K562 treated with DMSO at 1 percent for 24 hours (cell line): ENCODE measurements around the gene PHF14. TPM values are rescaled to one million over a fixed set of nuclear protein-coding genes. Genes with fewer than 3 reads are reported as not detected.

ENCODE experiments used
- total RNA-seq: library from RNA; unstranded; fragments of 300-600 nt; gene quantifications from 2 replicates; pipeline ENCODE4 v1.2.3, GENCODE V29; 2022; ENCODE audit warnings: low read depth; ENCODE audit not compliant: insufficient read depth

The PHF14 gene, protein sequence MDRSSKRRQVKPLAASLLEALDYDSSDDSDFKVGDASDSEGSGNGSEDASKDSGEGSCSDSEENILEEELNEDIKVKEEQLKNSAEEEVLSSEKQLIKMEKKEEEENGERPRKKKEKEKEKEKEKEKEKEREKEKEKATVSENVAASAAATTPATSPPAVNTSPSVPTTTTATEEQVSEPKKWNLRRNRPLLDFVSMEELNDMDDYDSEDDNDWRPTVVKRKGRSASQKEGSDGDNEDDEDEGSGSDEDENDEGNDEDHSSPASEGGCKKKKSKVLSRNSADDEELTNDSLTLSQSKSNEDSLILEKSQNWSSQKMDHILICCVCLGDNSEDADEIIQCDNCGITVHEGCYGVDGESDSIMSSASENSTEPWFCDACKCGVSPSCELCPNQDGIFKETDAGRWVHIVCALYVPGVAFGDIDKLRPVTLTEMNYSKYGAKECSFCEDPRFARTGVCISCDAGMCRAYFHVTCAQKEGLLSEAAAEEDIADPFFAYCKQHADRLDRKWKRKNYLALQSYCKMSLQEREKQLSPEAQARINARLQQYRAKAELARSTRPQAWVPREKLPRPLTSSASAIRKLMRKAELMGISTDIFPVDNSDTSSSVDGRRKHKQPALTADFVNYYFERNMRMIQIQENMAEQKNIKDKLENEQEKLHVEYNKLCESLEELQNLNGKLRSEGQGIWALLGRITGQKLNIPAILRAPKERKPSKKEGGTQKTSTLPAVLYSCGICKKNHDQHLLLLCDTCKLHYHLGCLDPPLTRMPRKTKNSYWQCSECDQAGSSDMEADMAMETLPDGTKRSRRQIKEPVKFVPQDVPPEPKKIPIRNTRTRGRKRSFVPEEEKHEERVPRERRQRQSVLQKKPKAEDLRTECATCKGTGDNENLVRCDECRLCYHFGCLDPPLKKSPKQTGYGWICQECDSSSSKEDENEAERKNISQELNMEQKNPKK
- 13.8 and 16.6 TPM in 2 replicates for total RNA-seq

DNA sequence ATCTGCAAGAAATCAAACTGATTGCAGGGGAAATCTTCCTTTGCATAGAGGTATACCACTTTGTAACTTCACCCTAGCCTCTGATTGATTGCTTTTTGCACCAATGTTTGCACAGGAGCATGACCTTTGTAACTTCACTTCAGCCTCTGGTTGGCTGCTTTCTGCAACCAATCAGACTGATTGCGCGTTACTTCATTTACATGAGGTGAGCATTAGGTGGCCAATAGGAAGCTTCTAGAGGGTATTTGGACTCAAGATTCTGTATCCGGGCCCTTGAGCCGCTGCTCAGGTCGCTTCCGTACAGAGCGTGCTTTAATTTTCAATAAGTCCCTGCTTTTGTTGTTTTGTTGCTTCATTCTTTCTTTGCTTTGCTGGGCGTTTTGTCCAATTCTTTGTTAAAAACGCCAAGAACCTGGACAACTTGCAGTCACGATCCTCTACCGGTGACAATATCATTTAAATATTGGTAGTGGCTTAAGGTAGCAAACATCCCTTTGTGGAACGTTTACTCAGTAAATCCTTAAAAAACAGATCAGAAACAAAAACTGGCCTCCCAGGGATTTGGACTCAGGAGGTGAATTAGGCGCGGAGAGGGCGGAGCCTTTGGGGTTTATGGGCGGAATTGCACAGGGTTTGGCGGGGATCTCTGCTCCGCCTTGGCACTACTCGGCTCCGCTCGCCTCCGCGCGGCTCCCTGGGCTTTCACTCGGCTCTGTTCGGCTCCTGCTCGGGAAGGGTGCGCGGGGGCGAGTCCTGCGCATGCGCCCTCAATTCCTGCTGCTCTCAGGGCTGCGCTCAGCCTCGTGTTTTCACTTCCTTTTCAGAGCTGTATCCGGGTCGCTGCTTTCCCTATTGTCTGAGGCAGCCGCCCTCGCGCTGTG lies at the start of gene PHF14:
TSS of gene PHF14 (plus strand) at position 812 of the 881 bp plus-strand sequence. CDS start 452 bp downstream, outside the sequence.

